ENCODE measurements around the gene GABRQ.
"Not testable (repeated sequence)": the region's sequence is repeated elsewhere in the genome, so short reads cannot be mapped to it uniquely, and the experiment has no call there.

The GABRQ gene

GRCh38 chrX:152663086-152663485 is 25.4 kb downstream of the GABRQ start:
- DNase-seq = no peak

GRCh38 chrX:152674135-152674534 is 36.4 kb downstream of the GABRQ start:
- no peak for DNase-seq

- DNase-seq = not testable (repeated sequence)
These were observed 37.0 kb downstream of the GABRQ start for GRCh38 chrX:152674652-152675051.

DNA sequence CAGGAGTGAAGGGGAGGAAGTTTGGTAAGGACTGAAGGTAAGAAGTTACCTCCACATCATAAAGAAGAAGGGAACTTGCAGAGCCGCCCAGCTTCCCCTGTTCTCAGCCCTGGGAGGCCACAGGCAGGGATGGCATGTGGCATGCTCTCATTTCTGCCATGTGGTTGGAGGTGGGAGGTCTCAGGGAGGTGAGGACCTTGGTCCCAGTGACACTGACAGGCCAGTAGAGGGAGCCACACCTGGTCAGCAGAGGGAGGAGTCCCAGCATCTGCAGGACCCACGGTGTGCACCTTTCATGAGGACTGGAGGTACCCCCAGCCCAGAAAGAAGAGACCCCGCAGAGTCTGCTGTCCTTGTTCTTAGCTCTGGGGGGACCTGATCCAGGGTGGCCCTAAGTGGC is 43.3 kb downstream of the GABRQ start:
- not testable (repeated sequence) for DNase-seq

GRCh38 chrX:152697952-152698931 is 60.5 kb downstream of the GABRQ start, which contains the start of gene MAGEA3:
TSS of gene MAGEA3 (plus strand) at chrX:152698794. CDS start at chrX:152700833, 2,039 bp downstream.
- DNase-seq = not testable (repeated sequence)

- DNase-seq = not testable (repeated sequence)
These were observed 62.7 kb downstream of the GABRQ start for GRCh38 chrX:152700390-152700789.

- DNase-seq = not testable (repeated sequence)
These were observed 68.8 kb downstream of the GABRQ start for GRCh38 chrX:152706500-152706899.
